ENCODE measurements around the gene DGAT2. TPM values are rescaled to one million over a fixed set of nuclear protein-coding genes. Genes with fewer than 3 reads are reported as not detected.

Gene DGAT2
- total RNA-seq, 4 donors from 2014 or later: 22.9 to 194 (median 52.8) TPM

DNA sequence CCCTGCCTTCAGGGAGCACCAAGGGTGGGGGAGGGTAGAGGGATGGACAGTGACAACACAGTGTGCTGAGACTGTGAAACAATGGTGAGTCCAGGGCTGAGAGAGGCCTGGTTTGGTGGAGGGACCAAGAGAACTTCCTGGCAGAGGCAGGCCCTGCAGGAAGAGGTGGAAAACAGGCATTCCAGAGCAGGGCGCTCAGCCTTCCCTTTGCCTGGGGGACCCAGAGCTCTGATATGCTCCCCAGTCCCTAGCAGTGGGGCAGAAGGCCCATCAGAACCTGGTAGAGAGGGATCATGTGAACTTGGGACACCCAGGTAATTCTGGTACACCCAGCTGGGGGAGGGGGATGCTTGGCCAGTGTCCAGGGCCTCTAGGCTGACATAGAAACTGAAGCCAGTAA, 29.2 kb downstream of the DGAT2 start:
- Histone ChIP-seq H3K4me3 (no peak overlapping the region), H3K4me1 (peaks cover 0 to 17% (median 0%) of the 10 kb centered on the region in 4 donors), H3K27me3 (no peaks in the 10 kb centered on the region), H3K36me3 (no peaks in the 10 kb centered on the region), H3K9me3 (no peaks in the 10 kb centered on the region), H3K27ac (no peak overlapping the region)
- no peak for DNase-seq (ENCODE audit: low spot score in 2 of 2)
- WGBS, 2 donors: 100% methylated on average over 1 of the region's 1 CpG
- TF ChIP-seq EP300 (IDR thresholded peaks at IDR 0.05): no peak
- TF ChIP-seq POLR2A (IDR thresholded peaks at IDR 0.05): no peak
- no peak for TF ChIP-seq CTCF (IDR thresholded peaks at IDR 0.05)

DNA sequence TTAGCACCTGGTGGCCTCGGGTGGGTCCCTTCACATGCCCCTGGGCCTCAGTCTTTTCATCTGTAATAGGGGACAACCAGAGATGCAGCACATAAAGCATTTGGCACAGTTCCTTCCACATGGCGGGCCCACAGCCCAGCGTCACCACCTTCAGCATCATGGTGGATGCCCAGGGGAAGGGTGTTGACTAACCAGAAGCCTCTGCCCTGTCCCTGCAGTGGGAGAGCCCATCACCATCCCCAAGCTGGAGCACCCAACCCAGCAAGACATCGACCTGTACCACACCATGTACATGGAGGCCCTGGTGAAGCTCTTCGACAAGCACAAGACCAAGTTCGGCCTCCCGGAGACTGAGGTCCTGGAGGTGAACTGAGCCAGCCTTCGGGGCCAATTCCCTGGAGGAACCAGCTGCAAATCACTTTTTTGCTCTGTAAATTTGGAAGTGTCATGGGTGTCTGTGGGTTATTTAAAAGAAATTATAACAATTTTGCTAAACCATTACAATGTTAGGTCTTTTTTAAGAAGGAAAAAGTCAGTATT, 31.6 kb downstream of the DGAT2 start:
- Histone ChIP-seq H3K36me3 (no peaks in the 10 kb centered on the region), H3K4me1 (peaks cover 0 to 21% (median 0%) of the 10 kb centered on the region in 4 donors), H3K27me3 (no peaks in the 10 kb centered on the region), H3K9me3 (no peaks in the 10 kb centered on the region), H3K4me3 (no peak overlapping the region), H3K27ac (peak overlapping the region in 2 of 4 donors; percentile 8 to 59)
- no peak for TF ChIP-seq CTCF (IDR thresholded peaks at IDR 0.05)
- no peak for TF ChIP-seq EP300 (IDR thresholded peaks at IDR 0.05)
- no peak for TF ChIP-seq POLR2A (IDR thresholded peaks at IDR 0.05)
- DNase-seq (ENCODE audit: low spot score in 2 of 2): no peak
- WGBS, 2 donors: 92 to 95% methylated on average over 7 to 8 of the region's 8 CpGs

GRCh38 chr11:75800728-75801361, 32.3 kb downstream of the DGAT2 start:
- Histone ChIP-seq H3K27ac (peak overlapping the region in 2 of 4 donors; percentile 50 to 59), H3K27me3 (no peaks in the 10 kb centered on the region), H3K4me3 (no peak overlapping the region), H3K36me3 (no peaks in the 10 kb centered on the region), H3K9me3 (no peaks in the 10 kb centered on the region), H3K4me1 (peaks cover 0 to 21% (median 0%) of the 10 kb centered on the region in 4 donors)
- WGBS, 2 donors: 43 to 68% methylated on average over 6 of the region's 6 CpGs
- TF ChIP-seq EP300 (IDR thresholded peaks at IDR 0.05) (no peak), CTCF (IDR thresholded peaks at IDR 0.05) (no peak), POLR2A (IDR thresholded peaks at IDR 0.05) (no peak)
- no peak for DNase-seq (ENCODE audit: low spot score in 2 of 2)

DNA sequence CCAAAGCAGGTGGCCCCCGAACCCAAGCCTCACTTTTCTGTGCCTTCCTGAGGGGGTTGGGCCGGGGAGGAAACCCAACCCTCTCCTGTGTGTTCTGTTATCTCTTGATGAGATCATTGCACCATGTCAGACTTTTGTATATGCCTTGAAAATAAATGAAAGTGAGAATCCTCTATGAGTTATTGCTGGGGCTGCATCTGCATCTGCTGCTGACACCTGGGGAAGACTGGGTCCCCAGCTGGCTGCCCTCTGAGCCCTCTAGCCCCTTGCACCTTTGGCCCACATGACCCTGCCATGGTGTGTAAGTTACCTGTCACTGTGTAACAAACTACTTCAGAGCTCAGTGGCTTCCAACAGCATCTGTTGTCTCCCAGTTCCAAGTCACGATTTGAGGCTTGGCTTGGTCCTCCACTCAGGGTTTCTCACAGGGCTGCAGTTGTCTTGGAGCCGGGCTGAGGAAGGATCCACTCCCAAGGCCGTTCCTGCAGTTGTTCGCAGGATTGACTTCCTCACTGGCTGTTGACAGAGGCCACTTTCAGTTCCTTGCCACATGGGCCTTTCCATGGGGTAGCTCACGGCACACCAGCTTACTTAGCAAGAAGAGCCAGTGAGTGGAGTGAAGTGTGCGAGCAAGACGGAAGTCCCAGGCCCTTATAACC, 32.9 kb downstream of the DGAT2 start:
- 83 to 84% methylated on average over 9 of the region's 9 CpGs for WGBS, 2 donors
- peak overlapping the region in 2 of 4 donors; percentile 50 to 59 for H3K27ac ChIP-seq
- no peak overlapping the region for H3K4me3 ChIP-seq
- no peaks in the 10 kb centered on the region for H3K27me3 ChIP-seq
- DNase-seq (ENCODE audit: low spot score in 2 of 2): no peak
- H3K9me3 ChIP-seq: no peaks in the 10 kb centered on the region
- H3K4me1 ChIP-seq: peaks cover 0 to 21% (median 0%) of the 10 kb centered on the region in 4 donors
- TF ChIP-seq EP300 (IDR thresholded peaks at IDR 0.05) (no peak), POLR2A (IDR thresholded peaks at IDR 0.05) (no peak), CTCF (IDR thresholded peaks at IDR 0.05) (no peak)
- no peaks in the 10 kb centered on the region for H3K36me3 ChIP-seq
